ENCODE results near the gene EFNA2. TPM values are rescaled to one million over a fixed set of nuclear protein-coding genes. Genes with fewer than 3 reads are reported as not detected.

EFNA2 gene
- total RNA-seq (not detected), polyA plus RNA-seq (under 1 TPM in 1 of 2 donors, not detected in 1; 0.11 TPM)
- long read RNA-seq, donor 1: 0 reads
- long read RNA-seq, donor 2, partial matches to known transcripts: 0 of 1 reads
- long read RNA-seq, donor 2, other reads (novel, unspliced or antisense): 0 of 1 reads
- long read RNA-seq, donor 3: 0 reads

DNA sequence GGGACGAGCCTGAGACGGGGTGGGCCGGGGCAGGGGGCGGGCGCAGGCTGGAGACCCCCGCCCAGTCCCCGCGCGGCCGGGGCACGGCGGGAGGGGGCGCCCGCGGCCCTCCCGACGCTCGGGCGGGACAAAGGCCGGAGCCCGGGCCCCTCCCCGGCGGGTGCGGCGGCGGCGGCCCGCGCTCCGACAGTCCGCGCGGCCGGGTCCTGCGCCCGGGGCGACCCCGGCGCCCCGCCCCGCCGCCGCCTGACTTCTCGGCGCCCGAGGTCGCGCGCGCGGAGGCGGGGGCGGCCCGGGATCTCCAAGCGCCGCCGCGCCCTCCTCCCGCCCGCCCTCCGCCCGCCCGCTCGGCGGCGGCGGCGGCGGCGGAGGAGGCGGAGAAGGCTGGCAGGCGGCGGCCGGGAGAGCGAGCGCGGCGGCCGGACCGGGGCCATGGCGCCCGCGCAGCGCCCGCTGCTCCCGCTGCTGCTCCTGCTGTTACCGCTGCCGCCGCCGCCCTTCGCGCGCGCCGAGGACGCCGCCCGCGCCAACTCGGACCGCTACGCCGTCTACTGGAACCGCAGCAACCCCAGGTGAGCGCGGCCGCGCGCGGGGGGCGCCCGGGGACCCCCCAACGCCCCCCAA is at the start of gene EFNA2:
TSS of gene EFNA2 (plus strand) at position 137 of the 624 bp plus-strand sequence. CDS start at position 433, 296 bp downstream.
- no peak for TF ChIP-seq EP300 (IDR thresholded peaks at IDR 0.05)
- no peak for TF ChIP-seq POLR2A (IDR thresholded peaks at IDR 0.05)
- TF ChIP-seq, protein P1, sequence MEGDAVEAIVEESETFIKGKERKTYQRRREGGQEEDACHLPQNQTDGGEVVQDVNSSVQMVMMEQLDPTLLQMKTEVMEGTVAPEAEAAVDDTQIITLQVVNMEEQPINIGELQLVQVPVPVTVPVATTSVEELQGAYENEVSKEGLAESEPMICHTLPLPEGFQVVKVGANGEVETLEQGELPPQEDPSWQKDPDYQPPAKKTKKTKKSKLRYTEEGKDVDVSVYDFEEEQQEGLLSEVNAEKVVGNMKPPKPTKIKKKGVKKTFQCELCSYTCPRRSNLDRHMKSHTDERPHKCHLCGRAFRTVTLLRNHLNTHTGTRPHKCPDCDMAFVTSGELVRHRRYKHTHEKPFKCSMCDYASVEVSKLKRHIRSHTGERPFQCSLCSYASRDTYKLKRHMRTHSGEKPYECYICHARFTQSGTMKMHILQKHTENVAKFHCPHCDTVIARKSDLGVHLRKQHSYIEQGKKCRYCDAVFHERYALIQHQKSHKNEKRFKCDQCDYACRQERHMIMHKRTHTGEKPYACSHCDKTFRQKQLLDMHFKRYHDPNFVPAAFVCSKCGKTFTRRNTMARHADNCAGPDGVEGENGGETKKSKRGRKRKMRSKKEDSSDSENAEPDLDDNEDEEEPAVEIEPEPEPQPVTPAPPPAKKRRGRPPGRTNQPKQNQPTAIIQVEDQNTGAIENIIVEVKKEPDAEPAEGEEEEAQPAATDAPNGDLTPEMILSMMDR (IDR thresholded peaks at IDR 0.05): no peak
- no peak within 1 kb of the TSS for H3K4me3 ChIP-seq
- H3K9me3 ChIP-seq: no peaks in the 10 kb centered on the region
- H3K27ac ChIP-seq: no peak within 1 kb of the TSS
- WGBS, 3 donors: 1 to 2% (median 1%) methylated on average over 20 to 110 of the region's 113 CpGs
- H3K27me3 ChIP-seq: peaks cover 4% of the 10 kb centered on the region
- no peaks in the 10 kb centered on the region for H3K4me1 ChIP-seq (ENCODE audit: insufficient read depth)
- intact Hi-C loops (cut with DNase I): loop anchor here in 3 of 4 donors (10.0 kb wide), 2 partner anchors 49 to 159 kb away; no protein-coding TSS in a partner anchor
- DNase-seq: no peak
- H3K36me3 ChIP-seq: no peaks in the 10 kb centered on the region

DNA sequence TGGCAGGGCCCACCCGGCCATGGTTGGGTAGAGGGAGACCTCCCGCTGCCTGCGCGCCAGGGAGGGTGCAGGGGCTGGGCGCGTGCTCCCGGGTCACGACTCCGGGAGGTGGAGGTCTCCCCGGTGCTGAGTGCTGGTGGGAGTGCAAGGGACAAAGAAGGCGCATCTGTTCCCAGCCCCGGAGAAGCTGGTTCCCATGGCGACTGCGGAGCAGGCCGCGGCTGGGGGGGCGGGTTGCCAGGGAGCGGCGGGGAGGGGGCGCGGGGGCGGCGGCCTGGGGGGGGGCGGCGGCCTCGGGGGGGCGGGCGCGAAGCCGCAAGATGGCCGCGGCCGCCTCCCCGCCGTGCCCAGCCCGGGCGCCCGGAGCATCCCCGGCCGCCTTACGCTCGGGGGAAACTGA is 49.1 kb upstream of the EFNA2 start:
- Histone ChIP-seq H3K36me3 (no peaks in the 10 kb centered on the region), H3K4me3 (peak overlapping the region; percentile 37), H3K4me1 (ENCODE audit: insufficient read depth) (peaks cover 28% of the 10 kb centered on the region), H3K27ac (peak overlapping the region in 1 of 2 donors; percentile 48), H3K27me3 (peaks cover 4% of the 10 kb centered on the region), H3K9me3 (no peaks in the 10 kb centered on the region)
- 8 to 19% (median 12%) methylated on average over 18 to 42 of the region's 42 CpGs for WGBS, 3 donors
- intact Hi-C loops (cut with DNase I): loop anchor here in 1 of 4 donors (10.0 kb wide), 1 partner anchor 312 kb away; the partner anchor contains the start of gene ARID3A
- no peak for DNase-seq
- TF ChIP-seq, protein P1 (IDR thresholded peaks at IDR 0.05): no peak
- TF ChIP-seq POLR2A (IDR thresholded peaks at IDR 0.05): no peak
- no peak for TF ChIP-seq EP300 (IDR thresholded peaks at IDR 0.05)

DNA sequence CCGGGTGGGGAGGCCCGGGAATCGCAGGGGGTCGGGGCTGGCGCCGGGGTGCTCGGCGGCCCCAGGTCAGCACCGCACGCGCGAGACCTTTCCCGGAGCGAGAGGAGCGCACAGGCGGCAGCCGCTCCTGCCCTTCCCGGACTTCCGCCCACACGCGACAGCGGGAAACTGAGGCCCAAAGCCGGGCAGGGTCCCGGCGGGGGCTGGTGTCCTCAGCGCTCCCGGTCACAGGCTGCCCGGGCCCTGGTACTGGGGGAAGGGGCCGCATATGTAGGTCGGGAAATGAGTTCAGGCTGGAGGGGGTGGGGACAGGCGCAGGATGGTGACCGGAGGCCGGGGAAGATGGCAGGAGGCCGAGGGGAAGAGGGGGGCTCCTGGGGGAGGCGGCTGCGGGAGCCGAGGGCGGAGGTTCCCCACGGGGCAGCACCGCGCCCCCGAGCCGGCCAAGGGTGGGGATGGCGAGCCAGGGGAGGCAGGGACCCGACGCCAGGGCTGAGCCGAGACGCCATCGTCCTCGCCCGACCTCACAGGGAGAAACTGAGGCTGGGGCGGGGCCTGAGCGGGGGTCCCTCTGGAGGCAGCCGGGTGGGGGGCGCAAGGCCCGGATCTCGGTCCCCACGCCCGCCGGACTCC is 48.5 kb upstream of the EFNA2 start:
- no peaks in the 10 kb centered on the region for H3K9me3 ChIP-seq
- no peak for TF ChIP-seq POLR2A (IDR thresholded peaks at IDR 0.05)
- TF ChIP-seq EP300 (IDR thresholded peaks at IDR 0.05): no peak
- TF ChIP-seq, protein P1 (IDR thresholded peaks at IDR 0.05): no peak
- peaks cover 28% of the 10 kb centered on the region for H3K4me1 ChIP-seq (ENCODE audit: insufficient read depth)
- intact Hi-C loops (cut with DNase I): loop anchor here in 1 of 4 donors (10.0 kb wide), 1 partner anchor 312 kb away; the partner anchor contains the start of gene ARID3A
- DNase-seq: peak in 3 of 5 donors; percentile 65 to 73 (median 70)
- WGBS, 3 donors: 0 to 2% (median 1%) methylated on average over 37 to 60 of the region's 60 CpGs
- no peaks in the 10 kb centered on the region for H3K36me3 ChIP-seq
- H3K27me3 ChIP-seq: peaks cover 4% of the 10 kb centered on the region
- peak overlapping the region; percentile 37 for H3K4me3 ChIP-seq
- peak overlapping the region in 1 of 2 donors; percentile 48 for H3K27ac ChIP-seq

DNA sequence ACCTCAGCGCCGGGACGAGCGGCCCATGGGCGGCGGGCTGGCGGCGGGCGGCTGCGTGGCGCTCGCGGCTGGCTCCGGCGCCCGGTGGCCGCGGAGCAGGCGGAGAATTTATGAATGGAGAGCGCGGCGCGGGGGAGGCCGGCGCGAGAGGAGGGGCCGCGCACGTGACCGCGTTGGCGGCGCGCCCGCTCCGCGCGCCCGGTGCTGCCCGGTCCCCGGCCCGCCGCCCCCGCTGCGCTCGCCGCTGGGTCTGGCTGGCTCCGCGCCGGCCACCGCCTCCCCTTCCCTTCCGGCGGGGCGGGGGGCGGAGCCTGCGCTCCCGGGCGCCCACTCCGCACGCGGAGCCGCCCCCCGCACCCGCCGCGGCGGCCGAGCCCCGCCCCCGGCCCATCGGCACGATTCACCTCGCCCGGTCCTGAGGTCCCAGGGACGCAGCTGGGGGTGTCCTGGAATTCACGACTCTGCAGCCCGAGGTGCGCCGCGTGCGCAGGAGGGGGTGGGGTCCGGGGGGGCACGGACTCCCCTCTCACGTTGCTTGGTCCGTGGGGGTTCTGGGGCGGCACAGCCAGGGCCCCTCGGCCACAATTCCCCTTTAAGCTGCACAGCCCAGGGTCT is 47.8 kb upstream of the EFNA2 start, which contains the start of gene CBARP:
TSS of gene CBARP (minus strand) at position 252 of the 615 bp plus-strand sequence. CDS start 1,905 bp downstream, outside the sequence.
- TF ChIP-seq EP300 (IDR thresholded peaks at IDR 0.05): no peak
- TF ChIP-seq, protein P1 (IDR thresholded peaks at IDR 0.05): no peak
- no peak for TF ChIP-seq POLR2A (IDR thresholded peaks at IDR 0.05)
- H3K9me3 ChIP-seq: no peaks in the 10 kb centered on the region
- intact Hi-C loops (cut with DNase I): loop anchor here in 1 of 4 donors (10.0 kb wide), 1 partner anchor 313 kb away; the partner anchor contains the start of gene ARID3A
- no peaks in the 10 kb centered on the region for H3K36me3 ChIP-seq
- DNase-seq: peak; percentile 52 to 82 (median 76)
- peak within 1 kb of the TSS; percentile 81 to 89 for H3K27ac ChIP-seq
- WGBS, 3 donors: 1% methylated on average over 36 to 87 of the region's 87 CpGs
- peaks cover 4% of the 10 kb centered on the region for H3K27me3 ChIP-seq
- H3K4me3 ChIP-seq: peak within 1 kb of the TSS; percentile 37
- peaks cover 22% of the 10 kb centered on the region for H3K4me1 ChIP-seq (ENCODE audit: insufficient read depth)
